Measurements from ENCODE around the gene SERP2. TPM values are rescaled to one million over a fixed set of nuclear protein-coding genes. Genes with fewer than 3 reads are reported as not detected.

The SERP2 gene
- total and polyA plus RNA-seq, 2 of the 13 experiments (the other 11 are each of a cell fraction or from before 2014, with no cell fraction given): not detected

DNA sequence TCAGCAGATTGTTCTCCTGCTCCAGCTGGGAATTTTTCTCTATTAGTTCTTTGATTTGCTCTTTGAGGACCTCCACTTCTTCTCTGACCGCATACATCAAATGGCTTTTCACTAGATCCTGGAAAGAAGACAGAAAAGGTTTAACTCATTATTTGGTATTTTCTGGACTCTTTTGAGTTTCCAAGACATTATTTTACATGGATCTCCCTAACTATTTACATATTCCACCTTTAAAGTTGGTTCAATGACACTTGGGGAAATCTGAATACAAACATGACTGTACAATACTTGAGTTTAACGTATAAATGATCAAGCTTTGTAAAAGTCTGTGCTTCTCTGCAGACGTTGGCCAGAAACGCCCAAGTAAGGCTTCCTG is 61.1 kb downstream of the SERP2 start (continued):
- TF ChIP-seq TAF1 (CRISPR knock-in tag; IDR thresholded peaks at IDR 0.05) (no peak), ATF1 (CRISPR knock-in tag; IDR thresholded peaks at IDR 0.05) (no peak), FOXK1 (CRISPR knock-in tag; IDR thresholded peaks at IDR 0.05; ENCODE audit: borderline replicate concordance, low read depth) (no peak), RXRB (CRISPR knock-in tag; IDR thresholded peaks at IDR 0.05; ENCODE audit: borderline replicate concordance) (no peak), IKZF1 (IDR thresholded peaks at IDR 0.05) (no peak)
- TF ChIP-seq, protein P1, sequence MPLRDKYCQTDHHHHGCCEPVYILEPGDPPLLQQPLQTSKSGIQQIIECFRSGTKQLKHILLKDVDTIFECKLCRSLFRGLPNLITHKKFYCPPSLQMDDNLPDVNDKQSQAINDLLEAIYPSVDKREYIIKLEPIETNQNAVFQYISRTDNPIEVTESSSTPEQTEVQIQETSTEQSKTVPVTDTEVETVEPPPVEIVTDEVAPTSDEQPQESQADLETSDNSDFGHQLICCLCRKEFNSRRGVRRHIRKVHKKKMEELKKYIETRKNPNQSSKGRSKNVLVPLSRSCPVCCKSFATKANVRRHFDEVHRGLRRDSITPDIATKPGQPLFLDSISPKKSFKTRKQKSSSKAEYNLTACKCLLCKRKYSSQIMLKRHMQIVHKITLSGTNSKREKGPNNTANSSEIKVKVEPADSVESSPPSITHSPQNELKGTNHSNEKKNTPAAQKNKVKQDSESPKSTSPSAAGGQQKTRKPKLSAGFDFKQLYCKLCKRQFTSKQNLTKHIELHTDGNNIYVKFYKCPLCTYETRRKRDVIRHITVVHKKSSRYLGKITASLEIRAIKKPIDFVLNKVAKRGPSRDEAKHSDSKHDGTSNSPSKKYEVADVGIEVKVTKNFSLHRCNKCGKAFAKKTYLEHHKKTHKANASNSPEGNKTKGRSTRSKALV (CRISPR knock-in tag; IDR thresholded peaks at IDR 0.05): no peak
- TF ChIP-seq, protein P2, sequence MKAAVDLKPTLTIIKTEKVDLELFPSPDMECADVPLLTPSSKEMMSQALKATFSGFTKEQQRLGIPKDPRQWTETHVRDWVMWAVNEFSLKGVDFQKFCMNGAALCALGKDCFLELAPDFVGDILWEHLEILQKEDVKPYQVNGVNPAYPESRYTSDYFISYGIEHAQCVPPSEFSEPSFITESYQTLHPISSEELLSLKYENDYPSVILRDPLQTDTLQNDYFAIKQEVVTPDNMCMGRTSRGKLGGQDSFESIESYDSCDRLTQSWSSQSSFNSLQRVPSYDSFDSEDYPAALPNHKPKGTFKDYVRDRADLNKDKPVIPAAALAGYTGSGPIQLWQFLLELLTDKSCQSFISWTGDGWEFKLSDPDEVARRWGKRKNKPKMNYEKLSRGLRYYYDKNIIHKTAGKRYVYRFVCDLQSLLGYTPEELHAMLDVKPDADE (CRISPR knock-in tag; IDR thresholded peaks at IDR 0.05): no peak
- TF ChIP-seq, protein P3, sequence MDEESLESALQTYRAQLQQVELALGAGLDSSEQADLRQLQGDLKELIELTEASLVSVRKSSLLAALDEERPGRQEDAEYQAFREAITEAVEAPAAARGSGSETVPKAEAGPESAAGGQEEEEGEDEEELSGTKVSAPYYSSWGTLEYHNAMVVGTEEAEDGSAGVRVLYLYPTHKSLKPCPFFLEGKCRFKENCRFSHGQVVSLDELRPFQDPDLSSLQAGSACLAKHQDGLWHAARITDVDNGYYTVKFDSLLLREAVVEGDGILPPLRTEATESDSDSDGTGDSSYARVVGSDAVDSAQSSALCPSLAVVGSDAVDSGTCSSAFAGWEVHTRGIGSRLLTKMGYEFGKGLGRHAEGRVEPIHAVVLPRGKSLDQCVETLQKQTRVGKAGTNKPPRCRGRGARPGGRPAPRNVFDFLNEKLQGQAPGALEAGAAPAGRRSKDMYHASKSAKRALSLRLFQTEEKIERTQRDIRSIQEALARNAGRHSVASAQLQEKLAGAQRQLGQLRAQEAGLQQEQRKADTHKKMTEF (CRISPR knock-in tag; IDR thresholded peaks at IDR 0.05): no peak

Data from HepG2 (cell line).